ENCODE measurements around the gene VSTM2L. TPM values are rescaled to one million over a fixed set of nuclear protein-coding genes. Genes with fewer than 3 reads are reported as not detected.

Gene VSTM2L
- polyA plus RNA-seq, 2 of the 4 experiments (the other 2 are of a cell fraction), result 2.0 to 5.8 TPM

DNA sequence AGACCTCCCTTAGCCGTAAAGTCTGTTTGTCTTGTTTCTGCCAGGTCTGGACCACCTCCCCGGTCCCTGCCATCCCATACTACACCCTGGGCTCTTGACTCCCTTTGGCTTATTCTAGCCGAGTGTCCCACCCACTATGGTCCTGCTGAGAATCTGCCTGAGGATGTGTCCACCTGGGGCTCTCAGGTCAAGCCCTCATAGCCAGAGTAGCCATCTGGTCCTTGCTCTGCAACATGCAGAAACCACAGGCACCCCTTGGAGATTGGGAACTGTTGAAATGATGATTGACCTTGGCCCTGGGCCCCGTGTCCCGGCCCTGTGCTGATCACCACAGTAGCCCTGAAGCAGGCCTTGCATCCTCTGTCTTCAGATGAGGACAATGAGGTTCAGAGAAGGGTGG, 44.0 kb downstream of the VSTM2L start:
- H3K27ac ChIP-seq, result no peak overlapping the region
- ChIA-PET CTCF (no interaction called here), POLR2A (no interaction called here)
- 20% methylated on average over 5 of the region's 5 CpGs for WGBS (ENCODE audit: missing lambda C conversion rate)
- TF ChIP-seq CBX2 (IDR thresholded peaks at IDR 0.05; ENCODE audit: borderline replicate concordance, low read depth) (no peak), FOSB (CRISPR knock-in tag; IDR thresholded peaks at IDR 0.05) (no peak), POLR2A (IDR thresholded peaks at IDR 0.05; ENCODE audit: low read length) (no peak)
- no peak overlapping the region for H3K4me2 ChIP-seq
- DNase-seq (ENCODE audit: low read depth in 1 of 2, low spot score in 1 of 2) (no peak), ATAC-seq (no peak), FAIRE-seq (no peak)
- H3K9me3 ChIP-seq, result peaks cover 22% of the 10 kb centered on the region; the same call in 2 of the 3 replicates
- H3K4me1 ChIP-seq, result peaks cover 6% of the 10 kb centered on the region; the same call in 1 of the 3 replicates
- no peak overlapping the region for H3K4me3 ChIP-seq

GRCh38 chr20:37947943-37948342, 45.0 kb downstream of the VSTM2L start:
- DNase-seq (ENCODE audit: low read depth in 1 of 2, low spot score in 1 of 2) (no peak), ATAC-seq (no peak), FAIRE-seq (no peak)
- Histone ChIP-seq H3K9me3 (peaks cover 24% of the 10 kb centered on the region; the same call in 2 of the 3 replicates), H3K4me3 (no peak overlapping the region), H3K27ac (no peak overlapping the region), H3K4me1 (peaks cover 6% of the 10 kb centered on the region; the same call in 1 of the 3 replicates), H3K4me2 (no peak overlapping the region)
- POLR2A ChIA-PET, result no interaction called here
- CTCF ChIA-PET, result interaction anchor here (1.1 kb wide), 1 partner anchor 16 kb away, joined by 3 read pairs; no protein-coding TSS in a partner anchor
- TF ChIP-seq EP300 (IDR thresholded peaks at IDR 0.05) (no peak), FOXS1 (CRISPR knock-in tag; IDR thresholded peaks at IDR 0.05) (no peak), ZSCAN20 (CRISPR knock-in tag; IDR thresholded peaks at IDR 0.05) (no peak), HES2 (IDR thresholded peaks at IDR 0.05) (no peak), KDM5A (IDR thresholded peaks at IDR 0.05) (no peak), MYC (IDR thresholded peaks at IDR 0.05; ENCODE audit: borderline replicate concordance, low read length) (no peak), BHLHE40 (IDR thresholded peaks at IDR 0.05; ENCODE audit: low read depth, low read length) (no peak), HDAC2 (IDR thresholded peaks at IDR 0.05) (no peak)
- TF ChIP-seq, protein P1, sequence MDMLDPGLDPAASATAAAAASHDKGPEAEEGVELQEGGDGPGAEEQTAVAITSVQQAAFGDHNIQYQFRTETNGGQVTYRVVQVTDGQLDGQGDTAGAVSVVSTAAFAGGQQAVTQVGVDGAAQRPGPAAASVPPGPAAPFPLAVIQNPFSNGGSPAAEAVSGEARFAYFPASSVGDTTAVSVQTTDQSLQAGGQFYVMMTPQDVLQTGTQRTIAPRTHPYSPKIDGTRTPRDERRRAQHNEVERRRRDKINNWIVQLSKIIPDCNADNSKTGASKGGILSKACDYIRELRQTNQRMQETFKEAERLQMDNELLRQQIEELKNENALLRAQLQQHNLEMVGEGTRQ (IDR thresholded peaks at IDR 0.05), result no peak
- TF ChIP-seq, protein P2, sequence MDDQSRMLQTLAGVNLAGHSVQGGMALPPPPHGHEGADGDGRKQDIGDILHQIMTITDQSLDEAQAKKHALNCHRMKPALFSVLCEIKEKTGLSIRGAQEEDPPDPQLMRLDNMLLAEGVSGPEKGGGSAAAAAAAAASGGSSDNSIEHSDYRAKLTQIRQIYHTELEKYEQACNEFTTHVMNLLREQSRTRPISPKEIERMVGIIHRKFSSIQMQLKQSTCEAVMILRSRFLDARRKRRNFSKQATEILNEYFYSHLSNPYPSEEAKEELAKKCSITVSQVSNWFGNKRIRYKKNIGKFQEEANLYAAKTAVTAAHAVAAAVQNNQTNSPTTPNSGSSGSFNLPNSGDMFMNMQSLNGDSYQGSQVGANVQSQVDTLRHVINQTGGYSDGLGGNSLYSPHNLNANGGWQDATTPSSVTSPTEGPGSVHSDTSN (IDR thresholded peaks at IDR 0.05), result no peak
- TF ChIP-seq, protein P3, sequence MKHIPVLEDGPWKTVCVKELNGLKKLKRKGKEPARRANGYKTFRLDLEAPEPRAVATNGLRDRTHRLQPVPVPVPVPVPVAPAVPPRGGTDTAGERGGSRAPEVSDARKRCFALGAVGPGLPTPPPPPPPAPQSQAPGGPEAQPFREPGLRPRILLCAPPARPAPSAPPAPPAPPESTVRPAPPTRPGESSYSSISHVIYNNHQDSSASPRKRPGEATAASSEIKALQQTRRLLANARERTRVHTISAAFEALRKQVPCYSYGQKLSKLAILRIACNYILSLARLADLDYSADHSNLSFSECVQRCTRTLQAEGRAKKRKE (CRISPR knock-in tag; IDR thresholded peaks at IDR 0.05; ENCODE audit: low read depth), result no peak
- WGBS (ENCODE audit: missing lambda C conversion rate), result 42% methylated on average over 6 of the region's 6 CpGs

- no peak for FAIRE-seq
- Histone ChIP-seq H3K9me3 (peaks cover 24% of the 10 kb centered on the region; the same call in 2 of the 3 replicates), H3K4me1 (peaks cover 6% of the 10 kb centered on the region; the same call in 1 of the 3 replicates), H3K27ac (no peak overlapping the region), H3K4me2 (no peak overlapping the region), H3K4me3 (no peak overlapping the region)
- no peak for DNase-seq (ENCODE audit: low read depth in 1 of 2, low spot score in 1 of 2)
- ChIA-PET CTCF (interaction anchor here (1.1 to 1.9 kb wide), 2 partner anchors 17 to 19 kb away, joined by 3 to 5 read pairs; no protein-coding TSS in a partner anchor), POLR2A (interaction anchor here (0.6 kb wide), 1 partner anchor 100 kb away, joined by 3 read pairs; no protein-coding TSS in a partner anchor)
- ATAC-seq, result no peak
- 71% methylated on average over 11 of the region's 11 CpGs for WGBS (ENCODE audit: missing lambda C conversion rate)
- TF ChIP-seq, protein P1 (IDR thresholded peaks at IDR 0.05), result no peak
Observed at GRCh38 chr20:37948956-37949355, 46.0 kb downstream of the VSTM2L start.

GRCh38 chr20:37954190-37954589, 51.3 kb downstream of the VSTM2L start:
- Histone ChIP-seq H3K4me1 (peaks cover 11% of the 10 kb centered on the region; the same call in 1 of the 3 replicates), H3K4me3 (no peak overlapping the region), H3K9me3 (peaks cover 18% of the 10 kb centered on the region), H3K4me2 (no peak overlapping the region), H3K27ac (no peak overlapping the region)
- WGBS (ENCODE audit: missing lambda C conversion rate), result 50% methylated on average over 5 of the region's 5 CpGs
- ChIA-PET CTCF (interaction anchor here (0.7 kb wide), 1 partner anchor 94 kb away, joined by 4 read pairs; no protein-coding TSS in a partner anchor), POLR2A (no interaction called here)
- DNase-seq (ENCODE audit: low read depth in 1 of 2, low spot score in 1 of 2) (no peak), FAIRE-seq (no peak), ATAC-seq (no peak)
- TF ChIP-seq JUN (IDR thresholded peaks at IDR 0.05) (no peak), FOXS1 (CRISPR knock-in tag; IDR thresholded peaks at IDR 0.05) (no peak), GATA3 (IDR thresholded peaks at IDR 0.05; ENCODE audit: borderline replicate concordance) (no peak), ELK1 (IDR thresholded peaks at IDR 0.05; ENCODE audit: low read depth, low read length) (no peak), TFCP2L1 (CRISPR knock-in tag; IDR thresholded peaks at IDR 0.05) (no peak), EP300 (IDR thresholded peaks at IDR 0.05) (no peak), POLR2A (IDR thresholded peaks at IDR 0.05; ENCODE audit: low read length) (no peak), RCOR1 (IDR thresholded peaks at IDR 0.05; ENCODE audit: low read depth, low read length) (no peak)
- TF ChIP-seq, protein P4, sequence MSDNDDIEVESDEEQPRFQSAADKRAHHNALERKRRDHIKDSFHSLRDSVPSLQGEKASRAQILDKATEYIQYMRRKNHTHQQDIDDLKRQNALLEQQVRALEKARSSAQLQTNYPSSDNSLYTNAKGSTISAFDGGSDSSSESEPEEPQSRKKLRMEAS (IDR thresholded peaks at IDR 0.05), result no peak
- TF ChIP-seq, protein P5, sequence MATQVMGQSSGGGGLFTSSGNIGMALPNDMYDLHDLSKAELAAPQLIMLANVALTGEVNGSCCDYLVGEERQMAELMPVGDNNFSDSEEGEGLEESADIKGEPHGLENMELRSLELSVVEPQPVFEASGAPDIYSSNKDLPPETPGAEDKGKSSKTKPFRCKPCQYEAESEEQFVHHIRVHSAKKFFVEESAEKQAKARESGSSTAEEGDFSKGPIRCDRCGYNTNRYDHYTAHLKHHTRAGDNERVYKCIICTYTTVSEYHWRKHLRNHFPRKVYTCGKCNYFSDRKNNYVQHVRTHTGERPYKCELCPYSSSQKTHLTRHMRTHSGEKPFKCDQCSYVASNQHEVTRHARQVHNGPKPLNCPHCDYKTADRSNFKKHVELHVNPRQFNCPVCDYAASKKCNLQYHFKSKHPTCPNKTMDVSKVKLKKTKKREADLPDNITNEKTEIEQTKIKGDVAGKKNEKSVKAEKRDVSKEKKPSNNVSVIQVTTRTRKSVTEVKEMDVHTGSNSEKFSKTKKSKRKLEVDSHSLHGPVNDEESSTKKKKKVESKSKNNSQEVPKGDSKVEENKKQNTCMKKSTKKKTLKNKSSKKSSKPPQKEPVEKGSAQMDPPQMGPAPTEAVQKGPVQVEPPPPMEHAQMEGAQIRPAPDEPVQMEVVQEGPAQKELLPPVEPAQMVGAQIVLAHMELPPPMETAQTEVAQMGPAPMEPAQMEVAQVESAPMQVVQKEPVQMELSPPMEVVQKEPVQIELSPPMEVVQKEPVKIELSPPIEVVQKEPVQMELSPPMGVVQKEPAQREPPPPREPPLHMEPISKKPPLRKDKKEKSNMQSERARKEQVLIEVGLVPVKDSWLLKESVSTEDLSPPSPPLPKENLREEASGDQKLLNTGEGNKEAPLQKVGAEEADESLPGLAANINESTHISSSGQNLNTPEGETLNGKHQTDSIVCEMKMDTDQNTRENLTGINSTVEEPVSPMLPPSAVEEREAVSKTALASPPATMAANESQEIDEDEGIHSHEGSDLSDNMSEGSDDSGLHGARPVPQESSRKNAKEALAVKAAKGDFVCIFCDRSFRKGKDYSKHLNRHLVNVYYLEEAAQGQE (IDR thresholded peaks at IDR 0.05), result no peak
